Bronchus fibroblast of lung (primary cell): ENCODE measurements around the gene MCHR2. TPM values are rescaled to one million over a fixed set of nuclear protein-coding genes. Genes with fewer than 3 reads are reported as not detected.

Experiments used
- total RNA-seq: library from RNA; depleted of rRNA; stranded (reverse); fragments of >200 nt; gene quantifications from 2 replicates; pipeline ENCODE4 v1.2.3, GENCODE V29; 2015

The MCHR2 gene
- not detected in 2 replicates for total RNA-seq

GRCh38 chr6:99993533-99994251 lies at the start of gene MCHR2:
TSS of gene MCHR2 (minus strand) at chr6:99994223. CDS start at chr6:99956147, 38,076 bp downstream.

